ENCODE data around the gene NCEH1. TPM values are rescaled to one million over a fixed set of nuclear protein-coding genes. Genes with fewer than 3 reads are reported as not detected.
"Not testable (repeated sequence)": the region's sequence is repeated elsewhere in the genome, so short reads cannot be mapped to it uniquely, and the experiment has no call there.

NCEH1 gene
- total RNA-seq, 1 donor from 2014 or later = 25.8 TPM

DNA sequence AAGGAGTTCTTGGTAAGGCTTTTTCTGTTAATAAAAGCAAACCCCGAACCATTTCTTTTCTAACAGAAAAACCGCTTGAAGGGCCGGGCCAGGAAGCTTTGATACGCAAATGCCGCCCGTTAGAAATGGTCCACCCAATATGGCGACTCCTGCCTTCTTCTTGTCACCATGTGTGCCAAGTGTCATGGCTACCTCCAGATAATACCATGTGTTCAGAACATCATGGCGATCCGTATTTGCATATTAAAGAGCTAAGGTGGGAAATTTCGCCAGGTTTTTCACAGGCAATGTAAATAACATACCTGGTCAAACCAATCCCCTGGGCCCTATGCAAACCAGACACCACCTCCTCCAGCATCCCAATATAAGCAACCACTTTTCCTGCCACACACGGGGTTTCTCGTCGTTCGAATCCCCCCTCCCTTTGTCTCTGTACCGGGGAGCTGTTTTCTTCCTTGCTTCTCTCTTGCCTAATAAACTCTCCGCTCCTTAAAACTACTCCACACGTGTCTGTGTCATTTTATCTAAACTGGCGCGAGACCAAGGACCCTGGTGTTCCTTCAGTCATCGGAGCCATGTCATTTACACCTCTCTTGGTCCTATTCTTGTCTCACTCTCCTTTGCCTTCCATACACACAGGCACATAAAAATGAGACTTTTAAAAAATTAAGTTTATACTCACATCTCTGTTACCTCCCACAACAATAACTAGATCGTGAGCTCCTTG is 34.5 kb downstream of the NCEH1 start:
- no peak for DNase-seq (ENCODE audit: low read depth)

DNA sequence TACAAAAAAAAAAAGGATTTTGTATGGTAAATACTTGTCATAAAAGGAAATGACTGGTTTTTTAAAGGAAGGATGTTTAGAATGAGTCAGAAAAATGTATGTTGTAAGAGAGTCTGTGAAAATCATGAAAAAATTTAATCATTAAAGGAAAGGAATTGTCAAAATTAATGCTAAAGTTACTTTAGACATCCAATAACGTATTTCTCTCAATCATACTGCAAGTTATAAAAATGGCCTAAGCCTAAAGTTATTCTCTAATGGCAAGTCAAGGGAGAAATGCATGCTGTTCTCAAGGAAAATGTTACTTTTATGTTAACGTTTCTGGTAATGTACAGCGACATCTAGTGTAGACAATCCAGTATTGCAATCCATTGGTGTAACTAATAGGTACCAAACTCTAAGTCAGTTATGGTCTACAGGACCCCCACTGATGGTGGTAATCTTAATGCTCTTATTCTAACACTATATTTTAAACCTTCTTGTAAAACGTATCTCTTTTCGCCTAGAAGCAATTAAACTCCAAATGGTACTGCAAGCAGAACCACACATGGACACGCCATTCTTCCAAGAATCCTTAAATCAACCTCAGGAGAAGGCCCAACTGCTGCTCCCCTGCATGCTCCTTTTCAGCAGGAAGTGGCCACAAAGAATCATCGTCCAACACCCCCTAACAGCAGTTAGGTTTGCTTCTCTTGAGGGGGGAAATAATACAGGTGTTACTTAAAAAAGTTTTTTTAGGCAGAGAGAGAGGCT is 35.2 kb downstream of the NCEH1 start:
- peak; percentile 74 for DNase-seq (ENCODE audit: low read depth)

DNA sequence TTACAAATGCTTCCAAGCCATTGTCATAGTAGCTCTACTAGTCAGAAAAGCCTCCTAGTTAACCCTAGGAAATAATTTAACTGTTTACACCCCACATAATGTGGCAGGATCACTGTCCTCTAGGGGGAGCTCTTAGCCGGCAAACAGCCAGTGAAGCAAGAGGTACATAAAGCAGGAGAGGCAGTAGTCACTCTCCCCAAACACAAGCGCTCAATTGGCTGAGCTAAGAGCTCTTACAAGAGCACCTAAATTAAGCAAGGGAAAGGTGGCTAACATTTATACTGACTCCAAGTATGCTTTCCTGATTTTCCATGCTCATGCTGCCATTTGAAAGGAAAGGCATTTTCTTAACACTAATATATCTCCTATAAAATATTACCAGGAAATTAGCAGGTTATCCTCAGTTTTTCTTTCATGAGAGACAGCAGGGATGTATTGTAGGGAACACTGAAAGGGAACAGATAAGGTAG is 37.6 kb downstream of the NCEH1 start:
- DNase-seq (ENCODE audit: low read depth) = peak; percentile 76

DNA sequence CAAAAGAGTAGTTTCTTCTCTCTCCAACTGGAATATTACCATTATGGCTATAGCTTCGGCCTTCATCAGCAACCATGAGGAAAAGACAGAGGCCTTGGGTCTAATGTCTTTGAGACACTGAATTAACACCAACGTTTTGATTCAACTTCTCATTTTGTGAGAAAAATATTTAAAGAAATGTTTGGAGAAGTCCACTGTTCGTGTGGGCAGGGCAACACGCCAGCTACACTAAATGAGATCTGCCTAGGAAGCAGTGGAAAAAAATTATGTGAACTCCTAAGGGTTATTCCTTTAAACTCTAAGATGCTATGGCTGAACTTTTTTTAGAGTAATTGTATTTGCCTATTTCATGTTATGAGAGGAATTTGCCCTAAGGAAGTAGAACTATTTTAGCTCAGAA is 41.8 kb downstream of the NCEH1 start:
- DNase-seq (ENCODE audit: low read depth) = no peak

DNA sequence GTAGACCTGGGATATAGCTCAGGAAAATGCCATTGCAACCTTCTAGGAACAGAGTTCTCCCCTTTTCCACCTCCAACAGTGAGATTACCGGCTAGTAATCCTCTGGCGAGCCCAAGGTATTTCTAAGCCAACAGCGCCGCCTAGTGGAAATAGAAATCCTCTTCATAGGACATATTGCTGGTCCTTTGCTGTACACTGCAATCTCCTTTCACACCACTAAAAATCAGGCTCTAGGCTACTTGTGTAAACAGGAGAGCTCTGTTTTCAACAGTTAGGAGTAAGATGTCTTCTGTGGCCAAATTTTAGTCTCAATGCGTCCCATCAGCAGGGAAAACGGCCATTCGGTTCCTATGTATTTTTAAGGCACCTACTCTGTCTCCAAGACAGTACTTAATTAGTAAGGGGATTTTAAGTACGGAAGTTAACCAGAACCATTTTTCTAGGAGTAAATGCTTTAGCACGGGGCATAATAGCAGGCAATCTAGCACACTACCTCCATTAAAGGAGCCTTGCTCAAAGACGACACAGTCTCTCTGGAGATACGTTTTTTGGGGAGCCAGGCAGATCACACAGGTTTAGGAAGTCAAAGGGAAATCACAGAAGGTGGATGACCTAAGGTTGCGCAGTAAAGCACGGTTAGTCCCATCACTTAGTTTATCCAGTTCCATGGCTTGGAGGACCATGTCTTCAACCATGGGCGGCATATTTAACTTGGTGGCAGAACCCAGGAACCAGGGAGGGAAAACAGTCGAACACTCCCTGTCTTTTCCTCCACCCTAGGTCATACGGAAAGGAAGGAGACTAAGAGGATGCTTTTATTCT is 43.8 kb downstream of the NCEH1 start:
- DNase-seq (ENCODE audit: low read depth) = peak; percentile 87

DNA sequence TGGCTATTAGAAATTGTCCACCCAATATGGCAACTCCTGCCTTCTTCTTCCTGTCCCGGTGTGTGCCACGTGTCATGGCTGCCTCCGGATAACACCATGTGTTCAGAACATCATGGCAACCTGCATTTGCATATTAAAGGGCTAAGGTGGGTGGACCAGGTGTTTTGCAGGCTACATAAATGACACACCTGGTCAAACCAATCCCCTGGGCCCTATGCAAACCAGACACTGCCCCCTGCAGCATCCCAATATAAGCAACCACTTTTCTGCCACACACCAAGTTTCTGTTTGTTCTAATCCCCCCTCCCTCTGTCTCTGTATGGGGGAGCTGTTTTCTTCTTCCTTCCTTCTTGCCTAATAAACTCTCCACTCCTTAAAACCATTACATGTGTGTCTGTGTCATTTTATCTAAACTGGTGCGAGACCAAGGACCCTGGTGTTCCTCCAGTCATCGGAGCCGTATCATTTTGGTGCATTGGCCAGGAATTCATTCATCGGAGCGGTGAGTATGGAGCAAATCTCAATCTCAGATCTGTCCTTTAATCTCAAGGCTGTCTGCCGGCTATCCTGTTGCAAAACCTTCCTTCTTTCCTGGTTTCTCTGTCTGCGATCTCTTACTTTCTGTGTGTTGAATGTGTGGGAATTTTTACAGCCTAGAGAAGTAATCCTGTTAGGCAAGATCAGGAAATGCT is 44.5 kb downstream of the NCEH1 start:
- no peak for DNase-seq (ENCODE audit: low read depth)

DNA sequence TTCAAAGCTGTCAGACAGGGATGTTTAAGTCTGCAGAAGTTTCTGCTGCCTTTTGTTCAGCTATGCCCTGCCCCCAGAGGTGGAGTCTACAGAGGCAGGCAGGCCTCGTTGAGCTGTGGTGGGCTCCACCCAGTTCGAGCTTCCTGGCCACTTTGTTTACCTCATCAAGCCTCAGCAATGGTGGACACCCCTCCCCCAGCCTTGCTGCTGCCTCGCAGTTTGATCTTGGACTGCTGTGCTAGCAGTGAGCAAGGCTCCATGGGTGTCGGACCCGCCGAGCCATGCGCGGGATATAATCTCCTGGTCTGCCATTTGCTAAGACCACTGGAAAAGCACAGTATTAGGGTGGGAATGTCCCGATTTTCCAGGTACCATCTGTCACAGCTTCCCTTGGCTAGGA is 45.4 kb downstream of the NCEH1 start:
- not testable (repeated sequence) for DNase-seq (ENCODE audit: low read depth)

DNA sequence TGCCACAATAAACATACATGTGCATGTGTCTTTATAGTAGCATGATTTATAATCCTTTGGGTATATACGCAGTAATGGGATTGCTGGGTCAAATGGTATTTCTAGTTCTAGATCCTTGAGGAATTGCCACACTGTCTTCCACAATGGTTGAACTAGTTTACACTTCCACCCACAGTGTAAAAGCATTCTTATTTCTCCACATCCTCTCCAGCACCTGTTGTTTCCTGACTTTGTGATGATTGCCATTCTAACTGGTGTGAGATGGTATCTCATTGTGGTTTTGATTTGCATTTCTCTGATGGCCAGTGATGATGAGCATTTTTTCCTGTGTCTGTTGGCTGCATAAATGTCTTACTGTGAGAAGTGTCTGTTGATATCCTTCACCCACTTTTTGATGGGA is 50.4 kb downstream of the NCEH1 start:
- peak; percentile 47 for DNase-seq (ENCODE audit: low read depth)

DNA sequence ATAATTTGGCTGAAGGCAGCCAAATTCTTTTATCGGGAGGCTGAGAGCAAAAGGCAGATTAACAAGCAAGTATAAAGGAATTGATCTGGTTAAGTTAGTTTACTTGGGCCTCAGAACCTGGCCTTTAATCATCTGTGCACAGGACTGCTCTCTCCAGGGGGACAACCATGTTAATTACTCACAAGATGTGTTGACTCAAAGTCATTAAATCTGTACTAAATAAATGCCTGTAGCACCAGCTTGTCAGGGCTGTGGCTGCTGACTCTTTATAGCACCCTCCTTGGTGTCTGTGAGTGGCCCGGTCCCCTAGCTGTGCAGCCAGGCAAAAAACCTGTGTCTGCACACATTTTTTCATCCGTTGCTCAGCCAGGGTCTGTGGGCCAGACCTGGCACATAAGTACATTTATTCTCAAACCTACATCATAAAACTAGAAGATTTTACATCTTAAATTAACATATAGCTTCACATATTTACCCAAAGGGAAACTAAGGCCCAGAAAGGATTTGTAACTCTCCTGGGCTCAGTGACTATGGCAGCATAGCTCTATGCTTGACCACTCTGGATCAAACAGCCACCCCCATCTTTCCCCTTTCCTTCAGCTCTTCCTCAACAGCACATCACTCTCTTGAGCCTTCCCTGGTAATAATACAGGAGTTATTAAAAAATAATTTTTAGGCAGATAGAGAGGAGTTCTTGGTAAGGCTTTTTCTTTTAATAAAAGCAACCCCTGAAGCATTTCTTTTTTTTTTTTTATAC is 51.4 kb downstream of the NCEH1 start:
- DNase-seq (ENCODE audit: low read depth) = no peak

DNA sequence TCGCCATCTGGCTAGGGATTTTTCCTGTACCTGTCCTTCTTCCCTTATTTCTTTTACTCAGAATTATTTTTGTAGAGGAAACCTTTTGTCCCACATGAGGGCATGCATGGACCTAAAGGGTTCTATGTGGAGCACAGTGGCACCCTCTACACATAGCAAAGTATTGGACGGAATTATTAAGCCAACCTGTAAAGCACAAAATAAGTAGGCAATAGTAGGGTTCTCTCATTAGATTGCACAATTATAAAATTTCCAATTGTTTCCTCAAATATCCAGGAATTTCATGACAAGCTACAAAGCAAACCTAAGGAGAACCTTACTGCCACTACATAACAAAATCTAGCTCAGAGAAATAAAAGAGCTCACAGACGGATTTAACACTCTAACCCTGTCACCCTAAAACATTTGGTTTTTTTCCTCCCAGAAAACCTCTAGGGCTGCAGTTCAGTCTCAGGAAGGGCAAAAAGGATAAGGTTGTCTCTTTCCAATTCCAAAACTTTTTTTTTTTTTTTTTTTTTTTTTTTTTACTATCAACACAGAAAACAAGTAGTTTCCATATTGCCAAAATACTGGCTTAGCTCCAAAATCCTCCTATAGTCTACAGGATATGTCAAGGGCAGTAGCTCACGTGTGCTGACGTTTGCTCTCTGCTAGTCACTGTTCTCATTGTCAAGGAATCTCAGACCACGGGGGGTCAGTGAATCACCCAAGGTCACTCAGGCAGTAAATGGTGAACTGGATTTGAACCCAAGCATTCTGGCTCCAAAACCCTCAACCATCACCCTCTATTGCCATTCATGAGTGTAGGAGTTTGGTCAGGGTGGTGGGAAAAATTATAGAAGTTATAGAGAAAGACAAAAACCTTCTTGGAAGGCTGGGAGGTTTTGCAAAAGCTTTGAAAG is 52.3 kb downstream of the NCEH1 start:
- peak; percentile 58 for DNase-seq (ENCODE audit: low read depth)

DNA sequence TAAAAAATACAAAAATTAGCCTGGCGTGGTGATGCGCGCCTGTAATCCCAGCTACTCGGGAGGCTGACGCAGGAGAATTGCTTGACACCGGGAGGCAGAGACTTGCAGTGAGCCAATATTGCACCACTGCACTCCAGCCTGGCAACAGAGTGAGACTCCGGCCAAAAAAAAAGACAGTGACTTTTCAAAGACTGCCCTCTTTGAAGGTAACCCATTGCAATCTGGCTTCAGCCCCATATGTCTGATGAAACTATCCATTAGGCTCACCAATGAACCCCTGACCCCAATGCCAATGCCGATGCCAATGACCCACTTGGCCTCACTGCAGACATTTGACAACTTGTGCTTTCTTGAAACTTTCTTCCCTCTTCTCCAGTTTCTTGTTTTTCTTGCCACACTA is 54.3 kb downstream of the NCEH1 start:
- no peak for DNase-seq (ENCODE audit: low read depth)

DNA sequence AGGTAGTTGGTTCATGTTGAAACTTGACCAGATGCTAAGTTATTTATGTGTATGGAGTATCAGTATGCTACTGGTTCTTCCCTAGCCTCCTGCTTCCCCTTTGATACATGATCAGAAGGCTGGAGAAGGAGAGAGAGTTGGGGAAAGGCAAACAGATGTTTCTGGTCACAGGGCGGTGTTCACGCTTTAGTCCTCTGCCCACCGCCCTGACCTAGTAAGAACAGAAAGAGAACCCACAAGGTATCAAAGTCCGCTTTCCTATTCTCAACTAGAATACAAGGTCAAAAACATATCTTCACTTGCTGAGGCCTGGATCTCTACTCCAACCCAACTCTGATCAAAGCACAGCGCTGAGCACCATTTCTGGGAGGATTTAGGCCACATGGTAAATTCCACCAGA is 55.5 kb downstream of the NCEH1 start:
- DNase-seq (ENCODE audit: low read depth) = no peak

DNA sequence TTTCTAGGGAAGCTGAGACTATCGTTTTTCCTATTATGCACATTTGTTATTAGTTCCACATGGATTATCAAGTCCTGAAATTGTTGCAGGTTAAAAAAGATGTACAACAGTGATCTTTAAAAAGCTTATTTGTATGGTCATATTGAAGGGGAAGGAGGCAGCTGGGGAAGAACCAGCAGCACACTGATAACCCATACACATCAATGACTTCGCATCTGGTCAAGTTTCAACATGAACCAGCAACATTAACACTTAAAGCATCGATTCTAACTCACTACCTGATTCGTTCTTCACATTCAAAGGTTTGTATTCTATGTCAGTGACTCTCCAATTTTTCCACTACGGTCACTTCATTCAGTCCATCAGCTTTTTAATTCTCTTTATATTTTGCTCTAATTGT is 56.4 kb downstream of the NCEH1 start:
- DNase-seq (ENCODE audit: low read depth) = no peak

DNA sequence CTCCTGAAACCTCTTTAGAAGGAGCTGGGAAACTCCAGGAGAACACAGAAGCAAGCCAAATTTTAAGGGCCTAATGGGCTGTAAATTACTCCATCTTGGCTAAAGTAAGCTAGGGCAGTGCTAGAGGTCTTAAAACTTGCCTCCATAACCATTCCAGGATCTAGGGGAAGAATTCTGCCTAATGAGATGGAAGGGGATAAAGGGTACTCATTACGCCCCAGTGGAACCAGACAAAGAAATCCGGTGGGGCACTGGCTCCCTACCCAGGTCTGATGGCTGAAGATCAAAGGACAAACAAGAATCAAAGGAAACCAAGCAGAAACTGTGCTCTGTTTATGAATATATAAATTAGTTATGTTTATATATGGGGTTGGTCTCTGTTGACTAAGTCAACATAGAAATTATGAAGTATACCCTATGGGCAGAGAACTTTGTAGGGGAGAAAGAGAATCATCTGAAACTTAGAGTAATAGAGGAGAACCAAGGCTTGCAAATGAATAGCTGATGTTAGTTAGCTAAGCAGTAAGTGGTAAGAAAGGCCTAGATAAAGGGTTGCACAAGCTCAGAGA is 57.8 kb downstream of the NCEH1 start:
- no peak for DNase-seq (ENCODE audit: low read depth)

DNA sequence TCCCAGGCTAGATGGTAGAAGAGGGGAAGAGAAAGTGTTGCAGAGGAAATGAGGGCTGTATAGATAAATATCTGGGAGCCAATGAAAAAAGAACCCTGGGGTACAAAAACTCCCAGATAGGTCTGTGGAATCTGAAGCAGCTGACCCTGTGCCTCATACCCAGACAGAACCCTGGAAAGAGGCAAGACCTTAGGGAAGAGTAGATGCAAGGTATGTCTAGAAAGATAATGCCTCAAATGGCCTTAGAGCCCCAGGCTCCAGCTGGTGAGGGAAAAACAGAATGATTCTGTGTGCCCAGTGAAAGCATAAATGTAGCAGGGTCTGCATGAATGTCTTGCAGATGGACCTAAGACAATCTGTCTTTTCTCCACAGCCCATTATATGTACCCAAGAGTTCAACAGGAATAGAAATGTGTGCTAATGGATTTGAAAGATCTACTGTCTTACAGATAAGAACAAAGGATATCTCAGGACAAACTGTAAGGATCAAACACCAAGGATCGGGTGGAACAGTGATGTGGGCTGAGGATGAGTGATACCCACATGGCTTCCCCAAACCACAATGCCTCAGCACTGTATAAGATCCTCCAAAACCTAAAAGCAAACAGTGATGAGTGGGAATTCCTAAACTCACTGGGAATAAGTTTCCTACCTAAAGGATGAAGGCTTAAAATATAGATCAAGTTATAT is 58.8 kb downstream of the NCEH1 start:
- DNase-seq (ENCODE audit: low read depth) = no peak

DNA sequence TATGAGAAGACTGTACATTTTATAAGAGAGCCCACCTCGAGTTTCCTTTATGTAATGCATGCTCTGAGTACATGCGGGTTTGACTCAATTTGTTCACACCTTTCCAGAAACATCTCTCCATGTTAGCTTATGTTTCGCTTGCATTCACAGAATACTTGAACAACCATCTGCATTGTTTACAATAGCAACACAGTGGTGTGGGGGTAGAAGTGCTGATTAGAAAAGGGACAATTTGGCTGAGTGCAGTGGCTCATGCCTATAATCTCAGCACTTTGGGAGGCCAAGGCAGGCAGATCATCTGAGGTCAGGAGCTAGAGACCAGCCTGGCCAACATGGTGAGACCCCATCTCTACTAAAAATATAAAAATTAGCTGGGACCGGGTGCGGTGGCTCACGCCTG is 60.9 kb downstream of the NCEH1 start:
- DNase-seq (ENCODE audit: low read depth) = no peak

DNA sequence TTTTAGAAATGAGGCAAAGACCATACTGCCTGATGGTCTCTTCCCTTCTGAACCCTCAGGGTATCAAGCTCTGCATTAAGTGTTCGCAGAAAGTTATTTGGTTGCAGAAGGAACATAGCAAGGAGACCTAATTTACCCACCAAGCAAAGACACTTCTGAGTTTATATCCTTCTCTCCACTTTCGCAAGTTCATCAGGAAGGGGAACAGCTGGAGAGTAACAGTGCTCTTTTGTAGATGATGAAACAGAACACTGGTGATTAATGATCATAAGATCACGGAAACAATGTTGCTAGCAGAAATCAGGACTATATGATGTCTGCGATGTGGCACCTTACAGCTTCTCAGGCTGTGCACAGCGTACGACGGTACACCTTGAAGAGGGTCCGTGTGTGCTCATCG is 62.1 kb downstream of the NCEH1 start:
- DNase-seq (ENCODE audit: low read depth) = peak; percentile 56

DNA sequence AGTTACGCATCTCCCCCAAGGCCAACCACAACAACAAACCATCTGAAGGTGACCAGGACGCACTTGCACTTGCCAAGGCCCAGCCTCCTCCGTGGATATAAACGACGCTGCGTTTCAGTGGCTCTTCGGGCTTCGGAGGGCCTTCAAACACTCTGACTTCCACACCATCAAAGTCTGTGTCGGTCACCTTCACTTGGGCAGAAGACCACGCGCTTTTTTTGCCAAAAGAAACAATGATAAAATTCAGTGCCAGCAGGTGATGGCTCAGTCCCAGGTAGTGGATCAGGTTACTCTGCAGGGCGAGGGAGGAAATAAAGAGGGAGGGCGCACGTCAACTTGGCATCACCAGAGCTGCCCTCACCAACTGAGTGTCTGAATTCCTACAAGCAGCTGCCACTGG is 63.0 kb downstream of the NCEH1 start:
- DNase-seq (ENCODE audit: low read depth) = no peak

DNA sequence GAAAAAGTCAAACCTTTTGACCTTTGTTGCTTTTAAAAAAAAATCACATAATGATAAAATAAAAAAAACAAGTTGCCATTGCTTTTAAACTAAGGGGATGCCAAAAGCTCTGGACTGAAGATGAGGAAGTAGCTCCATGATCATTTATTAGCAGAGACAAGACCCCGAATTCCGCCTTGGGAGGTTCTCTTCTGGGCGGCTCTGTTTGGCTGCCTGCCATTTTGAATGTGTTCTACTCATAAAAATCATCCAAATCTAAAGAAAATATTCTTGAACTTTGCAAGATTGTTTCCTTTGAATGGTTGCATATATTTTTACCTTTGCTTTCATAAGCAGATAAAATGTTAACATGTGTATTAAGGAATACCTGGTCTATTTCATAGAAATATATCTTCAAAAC is 63.8 kb downstream of the NCEH1 start:
- no peak for DNase-seq (ENCODE audit: low read depth)
